ENCODE measurements around the gene ZBP1.

- no peak for TF ChIP-seq CSRNP3 (CRISPR knock-in tag; IDR thresholded peaks at IDR 0.05)
- TF ChIP-seq PATZ1 (CRISPR knock-in tag; IDR thresholded peaks at IDR 0.05; ENCODE audit: borderline replicate concordance), result no peak
Measured at GRCh38 chr20:57653910-57654309, 33.7 kb upstream of the ZBP1 start.

Data from SK-N-SH treated with all-trans-retinoic acid at 6 μM for 48 hours (cell line).